Measurements from ENCODE around the gene IRF6.
"Not testable (repeated sequence)": the region's sequence is repeated elsewhere in the genome, so short reads cannot be mapped to it uniquely, and the experiment has no call there.

The IRF6 gene

DNA sequence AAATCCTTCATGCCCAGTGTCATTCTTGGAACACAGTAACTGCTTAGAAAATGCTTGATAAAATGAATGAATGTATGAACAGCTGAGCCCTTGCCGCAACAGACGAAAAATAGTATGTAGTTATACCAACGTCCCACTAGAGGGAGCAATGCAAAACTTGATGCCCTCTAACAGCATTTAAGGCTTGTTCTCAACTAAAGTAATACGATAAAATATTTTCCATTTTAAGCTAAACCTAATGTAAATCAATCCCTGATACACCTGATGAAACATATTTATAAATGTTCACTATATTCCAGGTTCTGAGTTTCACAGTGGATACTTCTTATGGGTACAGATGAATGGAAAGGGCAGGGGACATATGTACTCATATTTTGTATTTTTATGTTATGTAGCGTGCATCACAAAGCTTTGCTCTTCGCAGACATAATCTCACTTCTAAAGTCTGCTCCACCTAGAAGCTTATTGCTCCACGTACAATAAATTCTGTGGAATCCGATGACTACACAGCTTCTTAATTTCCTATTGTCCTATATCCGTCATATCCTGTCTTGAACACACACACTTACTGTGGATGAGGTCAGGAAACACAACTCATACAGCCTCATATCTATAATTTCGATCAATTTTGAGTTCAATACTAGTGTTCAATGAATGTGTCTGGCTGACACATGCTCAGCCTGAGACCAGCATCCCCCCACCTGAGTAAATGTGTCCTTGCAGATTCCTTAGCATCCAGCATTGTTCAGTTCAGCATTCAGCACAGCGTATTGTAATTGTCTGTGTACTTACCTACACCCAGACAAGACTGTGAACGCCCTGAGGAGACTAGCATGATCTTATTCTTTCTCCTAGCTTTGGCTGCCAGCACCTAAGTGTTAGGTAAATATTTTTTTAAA is 17.4 kb upstream of the IRF6 start:
- no peak for DNase-seq (ENCODE audit: low read depth in 2 of 2)

DNA sequence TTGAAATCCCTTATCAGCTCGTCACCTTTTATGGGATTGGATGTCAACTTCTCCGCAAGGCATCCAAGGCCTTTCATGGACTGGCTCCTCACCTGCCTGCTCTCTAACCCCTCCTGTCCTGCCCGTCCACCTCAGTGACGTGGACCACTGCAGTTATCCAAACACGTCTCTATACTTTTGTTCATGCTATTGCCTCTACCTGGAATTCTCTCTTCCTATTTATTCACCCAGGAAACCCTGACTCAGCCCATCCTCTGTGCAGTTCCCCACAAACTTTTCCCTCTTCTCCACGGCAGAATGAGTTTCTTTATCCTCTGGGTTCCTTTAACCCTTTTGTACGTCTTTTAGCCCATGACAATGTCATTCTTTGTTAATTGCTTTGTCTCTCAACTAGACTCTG is 16.8 kb upstream of the IRF6 start:
- DNase-seq (ENCODE audit: low read depth in 2 of 2): no peak

DNA sequence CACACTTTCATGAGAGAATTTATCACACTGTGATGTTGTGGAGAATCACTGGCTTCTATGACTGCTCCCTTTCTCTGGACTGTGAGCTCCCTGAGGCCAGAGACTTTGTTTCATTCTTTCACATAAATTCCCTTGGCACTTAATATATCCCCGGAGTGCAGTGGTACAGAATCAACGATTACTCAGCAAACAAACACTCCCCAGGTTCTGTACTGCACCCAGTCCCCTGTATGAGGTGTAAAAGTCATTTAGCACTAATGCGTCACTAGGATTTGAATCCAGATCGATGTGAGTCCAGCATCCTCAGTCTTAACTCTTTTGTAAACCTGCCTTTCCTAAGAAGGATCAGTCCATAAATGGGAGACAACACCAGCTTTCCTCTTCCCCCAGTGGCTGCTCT is 15.0 kb upstream of the IRF6 start:
- no peak for DNase-seq (ENCODE audit: low read depth in 2 of 2)

DNA sequence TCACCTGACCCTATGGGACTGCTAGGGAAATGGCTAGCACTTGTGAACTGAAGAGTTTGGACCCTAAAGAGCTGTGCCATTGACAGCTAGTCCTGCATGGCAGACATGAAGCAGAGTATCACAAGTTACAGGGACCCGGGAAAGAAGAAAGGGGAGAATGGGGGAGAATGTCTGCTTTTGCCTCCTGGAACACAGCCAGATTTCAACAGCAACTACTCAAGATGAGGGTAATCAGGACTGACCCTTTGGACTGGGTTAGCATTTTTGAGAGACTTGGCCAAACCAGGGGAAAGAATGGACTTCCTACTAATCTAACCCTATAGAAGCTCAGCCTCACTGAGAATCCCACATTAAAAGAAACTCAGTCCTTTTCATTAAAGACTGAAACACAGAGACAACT is 13.1 kb upstream of the IRF6 start:
- no peak for DNase-seq (ENCODE audit: low read depth in 2 of 2)

DNA sequence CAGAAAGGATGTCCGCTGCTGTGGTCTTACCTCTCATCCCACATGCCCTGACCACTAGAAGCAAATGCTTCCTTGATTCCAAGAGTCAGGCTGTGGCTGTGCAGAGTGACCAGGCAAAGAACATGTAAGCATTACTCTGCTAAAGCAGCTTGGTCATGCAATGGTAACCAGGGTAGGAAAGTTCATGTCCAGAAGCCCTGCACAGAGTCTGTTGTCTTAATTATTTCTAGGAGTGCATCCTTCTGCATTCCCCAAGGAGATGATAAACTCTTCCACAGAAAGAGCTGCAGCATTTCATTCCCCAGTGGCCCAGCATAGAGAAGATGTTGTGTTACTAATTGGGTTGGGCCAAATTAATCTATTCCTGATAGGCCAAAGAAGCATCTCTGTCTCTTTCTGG is 11.7 kb upstream of the IRF6 start:
- no peak for DNase-seq (ENCODE audit: low read depth in 2 of 2)

DNA sequence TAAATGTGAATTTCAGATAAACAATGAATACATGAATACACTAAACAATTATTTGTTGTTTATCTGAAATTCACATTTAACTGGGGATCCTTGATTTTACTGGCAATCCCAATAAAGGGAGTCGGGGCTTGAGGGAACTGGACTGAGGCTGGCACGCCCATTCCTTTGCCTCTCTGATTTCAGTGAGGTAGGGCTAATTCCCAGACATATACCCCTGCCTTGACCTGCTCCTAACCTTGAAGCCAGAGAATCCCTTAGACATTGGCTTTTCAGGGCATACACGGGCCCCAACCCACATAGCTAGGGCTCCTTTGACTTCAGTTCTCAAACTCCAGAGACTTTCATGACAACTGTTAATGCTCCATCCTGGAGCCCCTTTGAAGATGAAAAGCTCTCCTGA is 11.0 kb upstream of the IRF6 start:
- DNase-seq (ENCODE audit: low read depth in 2 of 2): no peak

DNA sequence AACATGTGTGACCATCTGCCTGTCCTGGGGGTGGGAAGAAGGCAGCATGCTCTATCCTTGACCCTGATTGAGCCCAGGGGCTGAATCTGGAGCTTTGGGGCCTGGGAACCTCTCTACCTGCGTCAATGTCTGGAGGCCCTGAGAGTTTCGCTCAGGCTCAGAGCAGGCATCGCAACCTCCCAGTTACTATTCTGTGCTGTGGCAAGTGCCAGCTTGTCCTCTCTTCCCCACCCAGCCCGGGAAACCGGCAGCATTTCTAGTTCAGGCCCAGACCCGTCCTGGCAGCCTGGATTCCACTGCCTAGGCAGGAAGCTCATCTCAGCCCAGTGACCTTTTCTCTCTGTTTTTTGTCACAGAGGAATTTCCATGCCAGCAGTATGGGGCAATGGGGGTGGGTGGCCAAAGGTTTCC is 10.0 kb upstream of the IRF6 start:
- DNase-seq (ENCODE audit: low read depth in 2 of 2): no peak

DNA sequence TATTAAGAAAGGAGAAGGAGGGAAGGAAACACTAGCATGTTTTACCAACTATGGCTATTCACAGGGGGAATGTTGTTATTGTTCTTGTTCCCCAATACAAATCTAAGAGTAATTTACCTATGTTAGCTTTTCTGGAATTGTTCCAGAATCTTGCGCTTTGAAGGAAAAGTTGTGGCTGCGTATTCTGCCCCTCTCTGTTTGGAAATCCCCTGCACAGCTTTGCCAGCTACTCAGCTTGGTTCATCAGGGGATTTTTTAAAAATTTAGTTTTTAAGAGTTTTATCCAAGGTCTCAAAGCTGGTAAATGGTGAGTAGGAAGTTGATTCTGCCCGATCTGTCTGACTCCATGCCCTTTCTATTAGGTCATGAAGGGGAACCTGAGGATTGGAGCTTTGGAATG is 9.5 kb upstream of the IRF6 start:
- DNase-seq (ENCODE audit: low read depth in 2 of 2): no peak

DNA sequence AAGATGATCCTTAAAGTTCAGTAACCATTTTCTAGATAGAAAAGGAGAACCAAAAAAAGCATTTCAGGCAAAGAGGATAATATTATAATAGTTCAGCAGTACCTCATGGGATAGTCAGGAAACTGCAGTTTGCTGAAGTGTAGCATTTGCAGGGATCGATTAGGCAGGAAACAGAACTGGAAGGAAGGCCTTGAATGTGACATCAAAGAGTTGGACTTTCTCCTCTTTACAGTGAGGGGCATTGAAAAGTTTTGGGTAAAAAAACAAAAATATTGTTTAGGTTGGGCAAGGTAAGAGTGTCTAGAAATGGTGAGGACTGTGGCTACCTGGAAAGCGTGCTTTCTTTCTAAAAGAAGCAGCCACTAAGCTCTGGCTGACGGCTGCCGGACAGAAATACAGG is 8.0 kb upstream of the IRF6 start:
- no peak for DNase-seq (ENCODE audit: low read depth in 2 of 2)

DNA sequence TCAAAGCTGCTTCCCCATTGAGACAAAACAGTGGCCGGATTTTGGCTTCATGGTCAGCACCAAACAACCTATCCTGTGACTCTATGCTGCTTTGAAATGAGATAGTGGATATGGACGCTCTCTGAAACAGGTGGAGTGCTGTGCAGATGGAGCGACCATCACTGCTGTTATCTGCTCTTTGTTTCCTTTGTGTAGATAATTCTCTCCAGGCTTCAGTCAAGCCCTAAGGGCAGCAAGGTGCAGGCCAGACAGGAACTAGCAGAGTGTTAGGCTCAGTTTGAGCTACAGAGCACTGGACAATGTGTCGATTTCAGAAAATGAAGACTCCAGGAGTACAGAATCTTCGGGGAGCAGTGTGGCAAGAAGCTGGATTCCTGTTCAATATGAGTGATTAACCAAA is 4.8 kb upstream of the IRF6 start:
- DNase-seq (ENCODE audit: low read depth in 2 of 2): no peak

DNA sequence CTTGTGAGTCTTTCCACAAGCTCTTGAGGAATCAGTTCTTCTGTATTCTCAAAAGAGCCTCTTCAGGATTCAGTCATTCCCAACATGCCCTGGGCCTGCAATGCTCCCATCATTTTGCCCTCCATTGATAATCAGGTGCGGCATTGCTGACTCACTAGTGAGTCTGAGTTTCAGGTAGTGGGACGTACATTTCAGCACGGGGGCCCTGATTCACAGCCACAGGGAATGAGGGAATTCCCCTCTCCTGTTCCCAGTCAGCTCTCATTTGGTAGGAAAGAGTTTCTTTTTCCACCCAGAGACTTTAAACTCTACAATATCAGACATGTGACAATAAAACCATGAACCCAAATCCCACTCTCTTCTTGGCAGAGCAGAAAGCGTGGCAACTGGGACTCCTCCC is 3.7 kb upstream of the IRF6 start:
- DNase-seq (ENCODE audit: low read depth in 2 of 2): no peak

DNA sequence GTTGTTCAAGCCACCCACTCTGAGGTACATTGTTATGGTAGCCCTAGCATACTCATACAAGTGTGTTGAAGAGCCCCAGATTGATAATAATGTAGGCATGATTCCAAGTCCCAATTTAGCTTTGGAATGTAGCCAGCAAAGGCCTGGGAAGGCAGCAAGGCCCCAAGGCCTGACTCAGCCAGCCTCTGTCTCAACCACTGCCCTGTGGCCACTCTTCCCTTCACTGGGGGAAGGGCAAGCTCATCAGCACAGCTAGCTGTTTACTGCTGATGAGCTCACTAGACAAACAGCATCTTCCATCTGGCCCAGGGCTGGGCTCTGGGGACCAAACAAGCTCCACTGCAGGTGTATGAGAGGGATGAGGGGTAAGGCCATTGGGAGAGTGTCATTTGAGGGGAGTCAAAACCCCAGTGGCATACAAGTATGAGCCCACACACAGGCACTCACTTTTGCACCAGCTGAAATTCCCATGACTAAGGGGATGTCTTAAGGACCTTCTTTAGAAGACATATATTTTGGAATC is 2.2 kb upstream of the IRF6 start:
- DNase-seq (ENCODE audit: low read depth in 2 of 2): no peak

DNA sequence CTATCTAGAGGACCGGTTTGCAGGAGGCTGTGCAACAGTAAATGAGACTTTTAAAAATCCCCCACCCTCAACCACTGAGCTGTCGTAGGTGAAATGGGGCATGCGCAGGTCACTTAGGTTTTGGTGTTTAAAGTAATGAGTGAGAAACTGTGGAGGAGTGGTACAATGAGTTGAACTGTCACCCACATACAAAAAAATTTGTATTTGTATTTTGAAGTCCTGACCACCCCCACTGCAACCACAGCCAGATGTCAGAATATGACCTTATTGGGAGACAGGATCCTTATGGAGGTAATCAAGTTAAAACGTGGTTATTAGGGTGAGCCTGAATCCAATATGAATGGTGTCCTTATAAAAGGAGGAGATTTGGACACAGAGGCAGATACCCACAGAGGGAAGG is 1.6 kb upstream of the IRF6 start:
- DNase-seq (ENCODE audit: low read depth in 2 of 2): no peak

DNA sequence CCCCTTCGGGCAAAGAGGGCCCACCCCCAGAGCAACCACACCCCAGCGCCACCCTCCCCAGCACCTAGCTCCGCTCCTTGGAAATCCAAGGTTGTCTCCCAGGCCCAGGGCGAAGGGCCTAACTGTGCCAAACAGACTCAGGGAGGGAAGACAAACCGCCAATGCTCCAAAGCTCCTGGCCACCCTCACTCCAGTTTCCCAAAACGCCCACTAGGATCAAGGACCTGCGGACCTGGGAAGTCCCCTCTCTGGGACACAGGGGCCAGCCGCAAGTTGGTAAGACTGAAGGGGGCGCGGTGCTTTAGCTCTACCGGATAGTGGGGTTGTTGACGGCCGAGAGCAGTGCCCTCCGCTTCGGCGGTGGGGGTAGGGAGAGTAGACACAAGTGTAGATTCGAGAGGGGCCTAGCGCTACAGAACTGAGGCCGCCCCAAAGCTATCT is 581 bp downstream of the IRF6 start:
- no peak for DNase-seq (ENCODE audit: low read depth in 2 of 2)

DNA sequence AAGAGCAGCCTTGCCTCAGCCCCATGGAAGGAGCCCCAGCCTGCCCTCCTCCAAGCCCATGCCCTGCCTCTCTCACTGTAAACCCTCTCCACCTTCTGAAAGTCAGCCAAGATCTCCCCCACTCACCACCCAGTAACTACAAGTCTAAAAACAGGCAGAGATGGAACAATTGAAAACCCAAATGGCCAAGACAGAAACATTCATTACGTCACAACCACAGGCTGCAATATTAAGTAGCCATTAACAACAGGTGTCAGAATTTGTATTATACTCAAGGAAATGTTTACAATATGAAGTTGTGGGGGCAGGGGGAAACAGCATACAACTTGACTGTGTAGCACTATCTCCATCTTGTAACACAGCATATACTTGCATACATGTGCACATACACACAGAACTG is 2.4 kb downstream of the IRF6 start:
- no peak for DNase-seq (ENCODE audit: low read depth in 2 of 2)

DNA sequence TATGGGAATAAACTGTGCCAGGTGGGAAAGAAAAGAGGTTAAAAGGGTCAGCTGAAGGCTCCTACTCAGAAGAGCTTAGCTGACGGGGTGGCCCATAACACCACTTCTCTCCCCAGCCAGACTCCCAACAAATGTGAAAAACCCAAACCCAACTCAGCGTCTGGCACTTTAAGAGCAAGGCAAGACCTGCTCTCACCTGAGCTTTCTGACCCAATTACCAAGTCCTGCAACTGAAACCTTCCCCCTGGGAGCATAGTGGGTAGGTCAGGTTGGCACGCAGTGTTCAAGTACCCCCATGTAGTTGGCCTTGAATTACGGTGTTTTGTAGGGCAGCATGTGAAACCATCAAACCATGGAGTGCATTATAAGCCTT is 3.2 kb downstream of the IRF6 start:
- no peak for DNase-seq (ENCODE audit: low read depth in 2 of 2)

DNA sequence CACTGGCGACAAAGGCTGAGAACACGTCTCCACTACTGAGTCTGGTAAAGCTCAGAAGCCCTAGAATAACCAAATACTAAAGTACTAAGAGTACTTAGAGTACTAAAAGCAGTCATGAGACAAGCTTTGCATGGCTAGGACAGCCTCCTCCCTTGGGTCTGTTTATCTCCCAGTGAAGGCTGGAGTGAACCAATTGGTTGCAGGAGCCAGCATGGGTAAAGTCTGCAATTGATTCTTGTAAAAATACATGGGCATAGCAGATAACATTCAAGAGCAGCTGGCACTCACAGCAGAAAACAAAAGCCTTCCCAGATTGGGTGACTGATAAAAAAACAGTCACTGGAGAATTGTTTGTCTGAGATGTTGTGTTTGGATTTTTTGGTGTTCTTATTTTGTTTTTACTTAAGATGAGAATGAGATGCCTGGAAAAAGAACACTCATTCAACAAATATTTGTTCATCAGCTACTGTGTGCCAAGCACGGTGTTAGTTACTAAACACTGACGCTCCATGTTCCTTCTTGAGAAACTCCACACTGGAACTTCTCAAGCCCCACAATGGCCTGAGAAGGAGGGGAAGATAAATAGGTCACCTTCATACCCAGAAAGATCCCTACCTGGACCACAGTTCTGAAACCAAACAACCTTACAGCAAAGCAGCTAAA is 3.7 kb downstream of the IRF6 start:
- DNase-seq (ENCODE audit: low read depth in 2 of 2): no peak

DNA sequence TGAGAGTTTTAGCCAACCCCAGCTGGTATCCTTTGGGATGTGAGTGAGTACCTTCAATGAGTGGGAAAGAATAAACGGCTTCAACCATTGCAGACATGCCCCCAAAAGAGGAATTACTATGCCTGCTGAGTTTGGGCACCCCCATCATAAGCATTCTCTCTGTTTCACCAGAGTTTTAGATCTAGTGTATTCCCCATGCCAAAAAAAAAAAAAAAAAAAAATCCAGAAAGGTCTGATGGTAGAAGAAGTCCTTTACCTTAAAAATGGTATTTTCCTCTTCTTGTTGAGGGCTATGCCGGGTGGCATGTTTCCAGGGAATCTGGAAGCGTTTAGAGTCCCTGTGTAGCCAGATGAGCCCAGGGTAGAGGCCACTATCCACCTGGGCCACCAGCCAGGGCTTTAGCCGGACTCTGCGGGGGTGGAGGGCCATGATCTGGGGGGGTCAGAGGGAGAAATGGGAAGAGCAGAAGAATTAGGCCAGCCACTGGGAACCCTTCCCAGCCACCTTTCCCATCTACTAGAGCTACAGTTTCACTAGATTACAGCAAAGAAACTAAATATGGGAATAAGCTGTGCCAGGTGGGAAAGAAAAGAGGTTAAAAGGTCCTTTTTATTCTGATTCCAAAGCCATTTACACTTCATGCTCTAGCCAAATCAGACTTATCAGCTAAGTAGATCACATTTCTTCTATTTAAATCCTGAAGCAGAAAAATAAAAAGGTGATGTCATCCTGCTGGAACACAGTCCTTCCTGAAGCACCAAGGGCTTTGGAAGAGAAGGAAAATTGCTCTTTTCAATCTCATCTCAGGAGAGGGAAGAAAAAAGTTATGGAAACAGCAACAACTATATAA is 4.7 kb downstream of the IRF6 start:
- DNase-seq (ENCODE audit: low read depth in 2 of 2): no peak

DNA sequence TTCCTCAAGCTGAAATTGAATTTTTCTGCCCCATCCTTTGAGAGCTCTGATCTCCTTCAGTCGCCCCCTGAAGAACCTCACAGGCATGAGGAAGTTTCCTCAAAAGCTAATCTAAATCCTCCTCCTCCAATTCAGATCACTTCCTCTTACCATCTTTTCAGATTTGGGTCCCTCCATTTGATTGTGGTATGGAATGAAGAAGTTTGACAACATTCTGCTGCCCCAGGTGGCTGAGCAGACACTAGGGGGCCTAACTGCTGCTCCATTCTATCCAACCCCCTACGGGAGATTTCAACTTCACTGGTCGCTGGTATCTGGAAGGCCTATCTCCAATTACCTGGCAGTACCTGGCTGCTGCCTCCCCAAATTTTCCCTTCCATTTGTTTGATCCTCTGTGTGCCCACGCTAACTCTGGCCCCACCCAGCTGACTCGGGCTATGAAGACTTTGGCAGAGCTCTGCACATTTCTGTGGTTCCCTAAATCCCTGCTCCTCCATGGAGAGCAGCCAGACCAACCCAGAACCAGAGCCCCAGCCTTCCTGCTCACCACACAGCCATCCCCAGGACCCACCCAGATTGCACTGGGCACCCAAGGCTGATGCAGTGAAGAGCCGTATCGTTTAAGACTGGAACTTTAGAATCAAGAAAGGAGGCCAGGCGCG is 7.8 kb downstream of the IRF6 start:
- DNase-seq (ENCODE audit: low read depth in 2 of 2): no peak

DNA sequence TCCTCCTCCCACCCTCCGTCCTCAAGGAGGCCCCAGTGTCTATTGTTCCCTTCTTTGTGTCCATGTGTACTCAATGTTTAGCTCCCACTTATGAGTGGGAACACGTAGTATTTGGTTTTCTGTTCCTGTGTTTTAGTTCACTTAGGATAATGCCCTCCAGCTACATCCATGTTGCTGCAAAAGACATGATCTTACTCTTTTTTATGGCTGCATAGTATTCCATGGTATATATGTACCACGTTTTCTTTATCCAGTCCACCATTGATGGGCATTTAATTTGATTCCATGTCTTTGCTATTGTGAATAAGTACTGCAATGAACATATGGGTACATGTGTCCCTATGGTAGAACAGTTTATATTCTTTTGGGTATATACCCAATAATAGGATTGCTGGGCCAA is 12.2 kb downstream of the IRF6 start:
- not testable (repeated sequence) for DNase-seq (ENCODE audit: low read depth in 2 of 2)

DNA sequence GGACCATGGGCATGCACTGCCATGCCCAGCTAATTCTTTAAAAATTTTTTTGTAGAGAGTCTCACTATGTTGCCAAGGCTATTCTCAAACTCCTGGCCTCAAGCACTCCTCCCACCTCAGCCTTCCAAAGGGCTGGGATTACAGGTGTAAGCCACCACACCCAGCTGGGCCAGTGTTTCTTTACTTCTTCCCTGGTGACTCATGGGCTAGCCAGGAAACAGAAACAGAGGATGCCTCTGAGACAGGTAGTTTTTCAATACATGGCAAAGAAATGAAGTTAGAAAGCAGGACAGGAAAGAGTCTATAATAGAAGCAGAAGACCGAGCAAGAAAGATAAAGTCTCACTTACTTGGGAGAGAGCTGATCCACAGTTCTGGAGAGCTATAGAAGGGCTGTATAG is 14.0 kb downstream of the IRF6 start:
- no peak for DNase-seq (ENCODE audit: low read depth in 2 of 2)

Measured in stimulated activated CD4-positive, alpha-beta T cell treated with anti-CD3 and anti-CD28 coated beads, Interleukin-1b, Interleukin-23, amount 100 ng/mL, for 1 hour (primary cell).